Cardiac fibroblast (primary cell): ENCODE results near the gene CD86.

ENCODE experiments used
- DNase-seq, 2 donors: peaks; one replicate each; pipeline versions ENCODE4 v3.0.0 to v3.0.0-alpha.2; 2010; ENCODE audit warnings: low read depth in 2 of 2
- H3K4me3 ChIP-seq, 2 donors: replicated peaks in 1 of 2; 1 replicate in 1 of 2; 2 replicates in 1 of 2; pipeline ENCODE4 v1.5.1; 2011; ENCODE audit warnings: low read depth in 2 of 2, low read length in 2 of 2, mild to moderate bottlenecking in 2 of 2, moderate library complexity in 1 of 2
- CTCF ChIP-seq: IDR thresholded peaks from one replicate; pipeline ENCODE4 v1.5.1; 2011; ENCODE audit warnings: low read depth, mild to moderate bottlenecking, low read length, inconsistent platforms

The CD86 gene

DNA sequence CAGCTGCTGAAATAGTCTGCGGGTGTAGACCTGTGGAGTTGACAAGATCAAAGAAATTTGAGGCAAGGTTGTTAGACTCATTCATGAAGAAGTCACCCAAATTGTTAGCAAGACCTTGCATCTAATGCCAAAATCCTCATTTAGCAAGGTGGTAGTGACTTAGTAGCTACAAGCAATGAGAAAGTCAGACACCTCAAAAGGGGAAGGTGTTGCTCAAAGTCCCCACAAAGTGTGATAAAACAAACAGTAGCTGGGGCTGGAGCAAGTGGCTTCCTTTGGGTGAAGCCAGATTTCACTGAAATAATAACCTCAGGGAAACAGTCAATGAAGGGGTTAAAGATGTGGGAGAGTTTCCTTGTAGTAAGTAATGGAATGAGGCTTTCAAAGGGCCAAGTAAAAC, 44.9 kb downstream of the CD86 start:
- DNase-seq = no peak
- TF ChIP-seq CTCF = no peak
- H3K4me3 ChIP-seq = no peak overlapping the region

- TF ChIP-seq CTCF = no peak
- H3K4me3 ChIP-seq = no peak overlapping the region
- DNase-seq = peak; percentile 7 to 18
Measured at GRCh38 chr3:122100591-122101463, 45.7 kb downstream of the CD86 start.

- no peak overlapping the region for H3K4me3 ChIP-seq
- DNase-seq = peak; percentile 42 to 65
- peak; percentile 34 for TF ChIP-seq CTCF
Measured at GRCh38 chr3:122101646-122102045, 46.5 kb downstream of the CD86 start.

GRCh38 chr3:122102191-122102935, 47.2 kb downstream of the CD86 start:
- no peak overlapping the region for H3K4me3 ChIP-seq
- TF ChIP-seq CTCF = no peak
- DNase-seq = no peak

DNA sequence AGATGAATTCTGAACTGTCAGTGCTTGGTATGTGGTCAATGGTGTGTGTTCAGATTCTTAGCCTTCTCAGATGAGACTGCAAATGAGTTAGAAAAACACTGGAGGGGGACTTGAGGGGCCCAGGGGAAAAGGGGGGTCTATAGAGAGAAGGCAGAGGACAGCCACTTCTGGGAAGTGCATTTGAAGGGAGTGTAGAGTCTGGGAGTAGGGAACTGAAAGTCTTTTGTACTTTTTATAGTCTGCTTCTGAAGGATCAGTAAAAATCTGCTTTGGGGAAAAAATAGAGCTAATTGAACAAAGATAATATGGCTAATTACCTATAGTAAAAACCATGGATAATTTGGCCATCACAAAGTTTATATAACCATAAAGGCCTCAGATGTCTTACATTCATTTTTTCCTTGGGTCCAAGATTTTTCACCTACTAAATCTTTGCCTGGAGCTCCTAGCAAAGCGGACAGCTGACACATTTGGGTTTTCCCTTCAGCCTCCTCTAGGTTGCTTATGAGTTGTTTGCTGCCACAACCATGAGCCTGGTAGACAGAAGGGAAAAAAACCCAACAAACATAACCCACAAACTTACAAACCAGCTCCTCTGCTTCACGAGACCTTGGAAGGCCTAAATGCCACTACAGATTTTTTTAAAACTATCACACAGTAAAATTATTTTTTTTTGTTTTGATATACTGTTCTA, 48.8 kb downstream of the CD86 start:
- H3K4me3 ChIP-seq = no peak overlapping the region
- no peak for DNase-seq
- TF ChIP-seq CTCF = no peak

- no peak overlapping the region for H3K4me3 ChIP-seq
- no peak for DNase-seq
- TF ChIP-seq CTCF = no peak
Measured at GRCh38 chr3:122104515-122105194, 49.5 kb downstream of the CD86 start.
